HG03196 (cell line): ENCODE measurements around the gene ADGRB2.

Experiments
- ATAC-seq: cut with Tn5 transposase; IDR thresholded peaks from one replicate; pipeline ENCODE4 v1.9.1; 2021; ENCODE audit not compliant: unreplicated experiment

Gene ADGRB2

GRCh38 chr1:31764312-31765040, at the start of gene ADGRB2:
TSS of gene ADGRB2 (minus strand) at chr1:31764340. CDS start at chr1:31757221, 7,119 bp downstream.
- ATAC-seq, result no peak

GRCh38 chr1:31812158-31812829, 48.2 kb upstream of the ADGRB2 start:
- no peak for ATAC-seq

- ATAC-seq, result no peak
Observed at GRCh38 chr1:31811605-31812004, 47.5 kb upstream of the ADGRB2 start.

GRCh38 chr1:31809698-31810097, 45.6 kb upstream of the ADGRB2 start:
- ATAC-seq, result no peak

- ATAC-seq, result no peak
Observed at GRCh38 chr1:31807273-31808048, 43.3 kb upstream of the ADGRB2 start.

- ATAC-seq, result no peak
Observed at GRCh38 chr1:31805318-31805717, 41.2 kb upstream of the ADGRB2 start.

- ATAC-seq, result no peak
Observed at GRCh38 chr1:31804098-31804497, 40.0 kb upstream of the ADGRB2 start.

GRCh38 chr1:31803610-31804009, 39.5 kb upstream of the ADGRB2 start:
- ATAC-seq, result no peak

- no peak for ATAC-seq
Observed at GRCh38 chr1:31802190-31803150, 38.3 kb upstream of the ADGRB2 start.

- ATAC-seq, result no peak
Observed at GRCh38 chr1:31801458-31801857, 37.3 kb upstream of the ADGRB2 start.

- no peak for ATAC-seq
Observed at GRCh38 chr1:31800674-31800967, 36.5 kb upstream of the ADGRB2 start.

- ATAC-seq, result no peak
Observed at GRCh38 chr1:31799895-31800673, 35.9 kb upstream of the ADGRB2 start.

- ATAC-seq, result no peak
Observed at GRCh38 chr1:31799196-31799894, 35.2 kb upstream of the ADGRB2 start.

- no peak for ATAC-seq
Observed at GRCh38 chr1:31798433-31799195, 34.5 kb upstream of the ADGRB2 start.

GRCh38 chr1:31798086-31798432, 33.9 kb upstream of the ADGRB2 start:
- no peak for ATAC-seq

GRCh38 chr1:31797216-31797615, 33.1 kb upstream of the ADGRB2 start:
- no peak for ATAC-seq

GRCh38 chr1:31796707-31797106, 32.6 kb upstream of the ADGRB2 start:
- ATAC-seq, result no peak

- ATAC-seq, result no peak
Observed at GRCh38 chr1:31795801-31796621, 31.9 kb upstream of the ADGRB2 start.
